ENCODE results near the gene GARRE1. TPM values are rescaled to one million over a fixed set of nuclear protein-coding genes. Genes with fewer than 3 reads are reported as not detected.

GARRE1 gene
- total RNA-seq, 4 donors from 2014 or later: 16.7 to 27.8 (median 22.7) TPM

- in situ Hi-C loops (cut with MboI; ENCODE audit: low pct_ligation_motif_present in 1 of 4, low pct_unique_long_range_greater_than_20kb in 1 of 4, low sequenced_read_pairs in 3 of 4): no loop called here
- no peak for DNase-seq
- TF ChIP-seq POLR2A (IDR thresholded peaks at IDR 0.05) (no peak), POLR2AphosphoS5 (IDR thresholded peaks at IDR 0.05) (no peak), CTCF (IDR thresholded peaks at IDR 0.05) (no peak), EP300 (IDR thresholded peaks at IDR 0.05; ENCODE audit: low read depth) (no peak)
- intact Hi-C loops (cut with DNase I; ENCODE audit: low total_unique reads): no loop called here
- no peaks in the 10 kb centered on the region for H3K36me3 ChIP-seq
- peaks cover 0 to 8% (median 0%) of the 10 kb centered on the region in 4 donors for H3K4me1 ChIP-seq
- 97 to 100% methylated on average over 1 to 2 of the region's 2 CpGs for WGBS, 2 donors (ENCODE audit: low coverage in 1 of 2)
- no peak overlapping the region for H3K27ac ChIP-seq
- H3K27me3 ChIP-seq: no peaks in the 10 kb centered on the region
- H3K9me3 ChIP-seq: no peaks in the 10 kb centered on the region
- H3K4me3 ChIP-seq: no peak overlapping the region
Observed at GRCh38 chr19:34291235-34291634, 36.9 kb downstream of the GARRE1 start.

- no peaks in the 10 kb centered on the region for H3K36me3 ChIP-seq
- in situ Hi-C loops (cut with MboI; ENCODE audit: low pct_ligation_motif_present in 1 of 4, low pct_unique_long_range_greater_than_20kb in 1 of 4, low sequenced_read_pairs in 3 of 4): no loop called here
- peaks cover 0 to 39% (median 26%) of the 10 kb centered on the region in 4 donors for H3K4me1 ChIP-seq
- H3K4me3 ChIP-seq: no peak overlapping the region
- TF ChIP-seq POLR2A (IDR thresholded peaks at IDR 0.05) (no peak), EP300 (IDR thresholded peaks at IDR 0.05; ENCODE audit: low read depth) (no peak), CTCF (IDR thresholded peaks at IDR 0.05) (no peak), POLR2AphosphoS5 (IDR thresholded peaks at IDR 0.05) (no peak)
- H3K27ac ChIP-seq: no peak overlapping the region
- H3K9me3 ChIP-seq: no peaks in the 10 kb centered on the region
- intact Hi-C loops (cut with DNase I; ENCODE audit: low total_unique reads): no loop called here
- DNase-seq: no peak
- H3K27me3 ChIP-seq: no peaks in the 10 kb centered on the region
Observed at GRCh38 chr19:34295103-34295502, 40.7 kb downstream of the GARRE1 start.

GRCh38 chr19:34298891-34299520 lies 44.7 kb downstream of the GARRE1 start:
- H3K27ac ChIP-seq: peak overlapping the region; percentile 75 to 82 (median 80)
- H3K36me3 ChIP-seq: no peaks in the 10 kb centered on the region
- intact Hi-C loops (cut with DNase I; ENCODE audit: low total_unique reads): no loop called here
- H3K4me3 ChIP-seq: no peak overlapping the region
- peak; percentile 53 for DNase-seq
- H3K27me3 ChIP-seq: no peaks in the 10 kb centered on the region
- H3K4me1 ChIP-seq: peaks cover 0 to 71% (median 35%) of the 10 kb centered on the region in 4 donors
- WGBS, 2 donors (ENCODE audit: low coverage in 1 of 2): 54 to 58% methylated on average over 8 to 10 of the region's 10 CpGs
- in situ Hi-C loops (cut with MboI; ENCODE audit: low pct_ligation_motif_present in 1 of 4, low pct_unique_long_range_greater_than_20kb in 1 of 4, low sequenced_read_pairs in 3 of 4): no loop called here
- H3K9me3 ChIP-seq: no peaks in the 10 kb centered on the region
- TF ChIP-seq POLR2AphosphoS5 (IDR thresholded peaks at IDR 0.05) (peak in 2 of 3 donors; percentile 49 to 56), CTCF (IDR thresholded peaks at IDR 0.05) (no peak)

- in situ Hi-C loops (cut with MboI; ENCODE audit: low pct_ligation_motif_present in 1 of 4, low pct_unique_long_range_greater_than_20kb in 1 of 4, low sequenced_read_pairs in 3 of 4) (no loop called here), intact Hi-C loops (cut with DNase I; ENCODE audit: low total_unique reads) (no loop called here)
- no peaks in the 10 kb centered on the region for H3K27me3 ChIP-seq
- no peaks in the 10 kb centered on the region for H3K9me3 ChIP-seq
- H3K4me3 ChIP-seq: no peak overlapping the region
- peaks cover 0 to 71% (median 35%) of the 10 kb centered on the region in 4 donors for H3K4me1 ChIP-seq
- WGBS, 2 donors (ENCODE audit: low coverage in 1 of 2): 40 to 53% methylated on average over 5 of the region's 5 CpGs
- no peaks in the 10 kb centered on the region for H3K36me3 ChIP-seq
- no peak for DNase-seq
- TF ChIP-seq EP300 (IDR thresholded peaks at IDR 0.05; ENCODE audit: low read depth): no peak
- TF ChIP-seq POLR2AphosphoS5 (IDR thresholded peaks at IDR 0.05): no peak
- no peak for TF ChIP-seq CTCF (IDR thresholded peaks at IDR 0.05)
- peak overlapping the region; percentile 75 to 82 (median 80) for H3K27ac ChIP-seq
Observed at GRCh38 chr19:34299576-34299975, 45.2 kb downstream of the GARRE1 start.

Measured in transverse colon (tissue), 4 donors.